MCF 10A (cell line): ENCODE measurements around the gene TBCD. TPM values are rescaled to one million over a fixed set of nuclear protein-coding genes. Genes with fewer than 3 reads are reported as not detected.
"Not testable (repeated sequence)": the region's sequence is repeated elsewhere in the genome, so short reads cannot be mapped to it uniquely, and the experiment has no call there.

ENCODE experiments used
- BruUV-seq: library from RNA; stranded (reverse); fragments of 400-500 nt; replicated peaks from 2 replicates; lab custom pipeline; 2021; lab: Mats Ljungman, UMichigan
- CTCF ChIA-PET: fragments of 300-600 bp; sonication (Branson Sonifier 250); formaldehyde crosslinking; extraction: SDS; loops from one replicate; lab custom pipeline; 2021; ENCODE audit warnings: antibody characterized with exemption, inconsistent platforms; lab: Yijun Ruan, JAX
- POLR2A ChIA-PET: fragments of 300-600, 350-650 bp; sonication (Branson Sonifier 250); formaldehyde crosslinking; extraction: SDS; loops from one replicate; lab custom pipeline; 2020; ENCODE audit warnings: antibody characterized with exemption, inconsistent platforms; lab: Yijun Ruan, JAX
- DNase-seq: peaks from one replicate; pipeline ENCODE4 v3.0.0-alpha.2; 2018; ENCODE audit not compliant: unreplicated experiment
- H3K27ac Mint-ChIP-seq: one replicate; pipeline ENCODE4 v1.8.0; 2022; ENCODE audit warnings: mild to moderate bottlenecking, low read depth, mixed read lengths; ENCODE audit not compliant: unreplicated experiment
- H3K27me3 Mint-ChIP-seq: one replicate; pipeline ENCODE4 v1.8.0; 2022; ENCODE audit warnings: mixed read lengths; ENCODE audit not compliant: insufficient read depth, unreplicated experiment
- H3K36me3 Mint-ChIP-seq: one replicate; pipeline ENCODE4 v1.8.0; 2022; ENCODE audit warnings: mild to moderate bottlenecking, moderate library complexity, mixed read lengths; ENCODE audit not compliant: insufficient read depth, unreplicated experiment
- H3K4me1 Mint-ChIP-seq: one replicate; pipeline ENCODE4 v1.8.0; 2022; ENCODE audit warnings: mixed read lengths; ENCODE audit not compliant: insufficient read depth, unreplicated experiment
- H3K4me3 Mint-ChIP-seq: one replicate; pipeline ENCODE4 v1.8.0; 2022; ENCODE audit warnings: mild to moderate bottlenecking, moderate library complexity, mixed read lengths; ENCODE audit not compliant: unreplicated experiment
- H3K9me3 Mint-ChIP-seq: one replicate; pipeline ENCODE4 v1.8.0; 2022; ENCODE audit warnings: mixed read lengths; ENCODE audit not compliant: unreplicated experiment
- intact Hi-C: fragments of 100-400 bp; cut with micrococcal nuclease; formaldehyde crosslinking; loops from 2 replicates; pipeline ENCODE4 v1.14.1; 2022
- total RNA-seq: library from RNA; stranded (reverse); gene quantifications from 2 replicates; pipeline ENCODE4 v1.2.3, GENCODE V29; 2022
- TF ChIP-seq, protein P1 (sequence below): fragments of 200-600 bp; IDR thresholded peaks from one replicate; pipeline ENCODE4 v1.8.0; 2022; ENCODE audit warnings: antibody characterized with exemption, mild to moderate bottlenecking; ENCODE audit not compliant: unreplicated experiment

The TBCD gene
- total RNA-seq, 1 experiment from 2014 or later = 76.2 TPM

- Mint-ChIP-seq H3K27ac (no peak overlapping the region), H3K4me1 (no peaks in the 10 kb centered on the region), H3K9me3 (peaks cover 50% of the 10 kb centered on the region), H3K27me3 (no peaks in the 10 kb centered on the region), H3K4me3 (no peak overlapping the region), H3K36me3 (peaks cover 39% of the 10 kb centered on the region)
- TF ChIP-seq, protein P1, sequence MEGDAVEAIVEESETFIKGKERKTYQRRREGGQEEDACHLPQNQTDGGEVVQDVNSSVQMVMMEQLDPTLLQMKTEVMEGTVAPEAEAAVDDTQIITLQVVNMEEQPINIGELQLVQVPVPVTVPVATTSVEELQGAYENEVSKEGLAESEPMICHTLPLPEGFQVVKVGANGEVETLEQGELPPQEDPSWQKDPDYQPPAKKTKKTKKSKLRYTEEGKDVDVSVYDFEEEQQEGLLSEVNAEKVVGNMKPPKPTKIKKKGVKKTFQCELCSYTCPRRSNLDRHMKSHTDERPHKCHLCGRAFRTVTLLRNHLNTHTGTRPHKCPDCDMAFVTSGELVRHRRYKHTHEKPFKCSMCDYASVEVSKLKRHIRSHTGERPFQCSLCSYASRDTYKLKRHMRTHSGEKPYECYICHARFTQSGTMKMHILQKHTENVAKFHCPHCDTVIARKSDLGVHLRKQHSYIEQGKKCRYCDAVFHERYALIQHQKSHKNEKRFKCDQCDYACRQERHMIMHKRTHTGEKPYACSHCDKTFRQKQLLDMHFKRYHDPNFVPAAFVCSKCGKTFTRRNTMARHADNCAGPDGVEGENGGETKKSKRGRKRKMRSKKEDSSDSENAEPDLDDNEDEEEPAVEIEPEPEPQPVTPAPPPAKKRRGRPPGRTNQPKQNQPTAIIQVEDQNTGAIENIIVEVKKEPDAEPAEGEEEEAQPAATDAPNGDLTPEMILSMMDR = no peak
- intact Hi-C loops = no loop called here
- ChIA-PET POLR2A (no interaction called here), CTCF (no interaction called here)
- BruUV-seq = no TSS peak
- no peak for DNase-seq
Measured at GRCh38 chr17:82949984-82950383, 198.1 kb downstream of the TBCD start.

GRCh38 chr17:82950525-82951102 is 198.7 kb downstream of the TBCD start:
- no peak for DNase-seq
- Mint-ChIP-seq H3K4me3 (no peak overlapping the region), H3K27ac (no peak overlapping the region), H3K9me3 (peaks cover 43% of the 10 kb centered on the region), H3K4me1 (no peaks in the 10 kb centered on the region), H3K27me3 (no peaks in the 10 kb centered on the region), H3K36me3 (peaks cover 33% of the 10 kb centered on the region)
- CTCF ChIA-PET = no interaction called here
- TF ChIP-seq, protein P1 = no peak
- POLR2A ChIA-PET = no interaction called here
- BruUV-seq = no TSS peak
- intact Hi-C loops = no loop called here

- BruUV-seq = no TSS peak
- Mint-ChIP-seq H3K27ac (no peak overlapping the region), H3K4me1 (no peaks in the 10 kb centered on the region), H3K4me3 (no peak overlapping the region), H3K36me3 (peaks cover 33% of the 10 kb centered on the region), H3K27me3 (no peaks in the 10 kb centered on the region), H3K9me3 (peaks cover 31% of the 10 kb centered on the region)
- ChIA-PET CTCF (no interaction called here), POLR2A (no interaction called here)
- intact Hi-C loops = no loop called here
- no peak for DNase-seq
- TF ChIP-seq, protein P1 = no peak
Measured at GRCh38 chr17:82952019-82952418, 200.2 kb downstream of the TBCD start.

- Mint-ChIP-seq H3K9me3 (peaks cover 13% of the 10 kb centered on the region), H3K36me3 (peaks cover 10% of the 10 kb centered on the region)
- BruUV-seq, H3K27me3 Mint-ChIP-seq, H3K4me1 Mint-ChIP-seq, DNase-seq, intact Hi-C loops, CTCF ChIA-PET, POLR2A ChIA-PET, H3K27ac Mint-ChIP-seq, H3K4me3 Mint-ChIP-seq: not testable (repeated sequence)
Measured at GRCh38 chr17:82955106-82955505, 203.2 kb downstream of the TBCD start.

- intact Hi-C loops, POLR2A ChIA-PET: not testable (repeated sequence)
Measured at GRCh38 chr17:82955627-82956026, 203.8 kb downstream of the TBCD start.

More at GRCh38 chr17:82955627-82956026, 203.8 kb downstream of the TBCD start:
- H3K9me3 Mint-ChIP-seq, H3K36me3 Mint-ChIP-seq, CTCF ChIA-PET, H3K4me3 Mint-ChIP-seq, H3K27me3 Mint-ChIP-seq, DNase-seq, BruUV-seq, H3K4me1 Mint-ChIP-seq, H3K27ac Mint-ChIP-seq: not testable (repeated sequence)
